Measurements from ENCODE around the gene MEN1. TPM values are rescaled to one million over a fixed set of nuclear protein-coding genes. Genes with fewer than 3 reads are reported as not detected.
A peak's percentile ranks its signal among the peaks of the same experiment; 100 is the strongest.
"Not testable (repeated sequence)": the region's sequence is repeated elsewhere in the genome, so short reads cannot be mapped to it uniquely, and the experiment has no call there.

Gene MEN1
- total and polyA plus RNA-seq, 2 experiments from 2014 or later = 13.2 to 24.6 TPM

DNA sequence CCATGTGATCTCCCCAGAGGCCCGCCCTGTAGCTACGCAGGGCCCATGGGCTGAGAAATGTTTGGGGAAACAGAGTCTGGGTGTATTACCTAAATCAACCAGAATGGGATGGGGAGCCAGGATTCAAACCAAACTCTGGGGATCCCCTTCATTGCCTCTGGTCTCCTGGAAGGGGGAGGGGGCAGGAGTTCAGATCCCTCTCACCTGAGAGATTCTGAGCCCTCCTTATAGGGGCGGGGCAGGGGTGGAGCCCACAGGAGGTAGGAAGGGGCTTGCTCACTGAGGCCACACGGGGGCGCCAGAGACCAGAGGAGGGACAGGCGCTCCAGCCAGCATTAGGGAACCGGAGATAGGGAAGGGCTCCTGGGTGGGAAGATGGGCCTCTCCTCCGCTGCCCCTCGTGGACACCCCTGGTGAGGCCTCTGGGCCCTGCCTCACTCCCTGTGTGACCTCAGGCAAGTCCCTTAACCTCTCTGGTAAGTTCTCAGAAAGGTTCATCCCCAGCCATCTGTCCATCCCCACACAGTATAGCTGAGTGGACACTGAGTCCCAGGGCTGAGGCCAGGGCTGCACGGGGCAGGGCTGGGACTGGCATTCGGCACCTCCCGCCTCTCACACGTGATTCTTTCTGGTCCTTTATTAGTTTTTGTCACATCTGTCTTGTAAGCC lies 36.8 kb upstream of the MEN1 start:
- H3K27me3 ChIP-seq (replicated peaks; ENCODE audit: insufficient read depth) = no peaks in the 10 kb centered on the region
- H3K27ac ChIP-seq = no peak overlapping the region
- H3K9me2 ChIP-seq (ENCODE audit: insufficient read depth) = no peaks in the 10 kb centered on the region
- peak; percentile 91 for DNase-seq
- peak overlapping the region; percentile 25 for H3K9ac ChIP-seq
- no peak overlapping the region for H3K4me2 ChIP-seq (ENCODE audit: unreplicated experiment)
- no peaks in the 10 kb centered on the region for H3K9me3 ChIP-seq (ENCODE audit: low read depth)
- TF ChIP-seq EZH2 (IDR thresholded peaks at IDR 0.05; ENCODE audit: insufficient read depth, poor library complexity, severe bottlenecking) (no peak), EZH2phosphoT487 (IDR thresholded peaks at IDR 0.05; ENCODE audit: insufficient read depth, low read depth) (no peak)
- no peak overlapping the region for H3K4me3 ChIP-seq
- no peaks in the 10 kb centered on the region for H4K20me1 ChIP-seq (ENCODE audit: insufficient read depth)
- no peaks in the 10 kb centered on the region for H3K36me3 ChIP-seq (ENCODE audit: low read depth)
- in situ Hi-C loops (cut with MboI) = no loop called here
- peak overlapping the region; percentile 29; the same call in 1 of the 2 replicates for H2AFZ ChIP-seq
- H3K79me2 ChIP-seq (ENCODE audit: insufficient read depth) = no peaks in the 10 kb centered on the region
- H3K4me1 ChIP-seq (ENCODE audit: insufficient read depth) = peaks cover 13% of the 10 kb centered on the region
- 12 to 17% methylated on average over 13 of the region's 13 CpGs for WGBS, 2 experiments (ENCODE audit: low coverage in 1 of 2, low lambda C conversion rate in 2 of 2, missing lambda C conversion rate in 2 of 2)
- peaks cover 13% of the 10 kb centered on the region for H3F3A ChIP-seq (ENCODE audit: insufficient read depth)

DNA sequence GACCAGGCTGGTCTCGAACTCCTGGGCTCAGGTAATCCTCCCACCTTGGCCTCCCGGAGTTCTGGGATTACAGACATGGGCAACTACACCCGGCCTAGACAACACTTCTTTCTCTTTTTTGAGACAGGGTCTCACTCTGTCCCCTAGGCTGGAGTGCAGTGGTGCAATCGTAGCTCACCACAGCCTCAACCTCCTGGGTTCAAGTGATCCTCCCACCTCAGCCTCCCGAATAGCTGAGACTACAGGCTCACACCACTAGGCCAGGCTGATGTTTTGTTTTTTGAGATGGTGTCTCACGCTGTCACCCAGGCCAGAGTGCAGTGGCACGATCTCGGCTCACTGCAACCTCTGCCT lies 35.4 kb upstream of the MEN1 start:
- H3K4me1 ChIP-seq (ENCODE audit: insufficient read depth); in situ Hi-C loops (cut with MboI); H3K79me2 ChIP-seq (ENCODE audit: insufficient read depth); H4K20me1 ChIP-seq (ENCODE audit: insufficient read depth); DNase-seq; H3K36me3 ChIP-seq (ENCODE audit: low read depth); H3K9ac ChIP-seq; H3K9me2 ChIP-seq (ENCODE audit: insufficient read depth); H3K9me3 ChIP-seq (ENCODE audit: low read depth); H3K27ac ChIP-seq; H2AFZ ChIP-seq; H3K4me2 ChIP-seq (ENCODE audit: unreplicated experiment); H3K27me3 ChIP-seq (replicated peaks; ENCODE audit: insufficient read depth); H3K4me3 ChIP-seq: not testable (repeated sequence)
- 75% methylated on average over 8 of the region's 8 CpGs for WGBS, 2 experiments (ENCODE audit: low coverage in 1 of 2, low lambda C conversion rate in 2 of 2, missing lambda C conversion rate in 2 of 2)
- H3F3A ChIP-seq (ENCODE audit: insufficient read depth) = peaks cover 13% of the 10 kb centered on the region

GRCh38 chr11:64845129-64845775 lies 34.9 kb upstream of the MEN1 start:
- Histone ChIP-seq H3K4me3 (no peak overlapping the region), H3K4me2 (ENCODE audit: unreplicated experiment) (no peak overlapping the region), H3K36me3 (ENCODE audit: low read depth) (no peaks in the 10 kb centered on the region), H3K27ac (no peak overlapping the region), H3K4me1 (ENCODE audit: insufficient read depth) (peaks cover 2% of the 10 kb centered on the region), H3K27me3 (replicated peaks; ENCODE audit: insufficient read depth) (no peaks in the 10 kb centered on the region), H3F3A (ENCODE audit: insufficient read depth) (peaks cover 13% of the 10 kb centered on the region), H3K9me2 (ENCODE audit: insufficient read depth) (no peaks in the 10 kb centered on the region), H4K20me1 (ENCODE audit: insufficient read depth) (no peaks in the 10 kb centered on the region), H3K9ac (no peak overlapping the region), H3K9me3 (ENCODE audit: low read depth) (no peaks in the 10 kb centered on the region), H3K79me2 (ENCODE audit: insufficient read depth) (no peaks in the 10 kb centered on the region), H2AFZ (peak overlapping the region; percentile 70)
- TF ChIP-seq EZH2 (IDR thresholded peaks at IDR 0.05; ENCODE audit: insufficient read depth, poor library complexity, severe bottlenecking) (no peak), EZH2phosphoT487 (IDR thresholded peaks at IDR 0.05; ENCODE audit: insufficient read depth, low read depth) (no peak)
- 18 to 20% methylated on average over 9 of the region's 9 CpGs for WGBS, 2 experiments (ENCODE audit: low coverage in 1 of 2, low lambda C conversion rate in 2 of 2, missing lambda C conversion rate in 2 of 2)
- in situ Hi-C loops (cut with MboI) = no loop called here
- DNase-seq = no peak

GRCh38 chr11:64844330-64845128 lies 34.2 kb upstream of the MEN1 start, which contains the start of gene CDC42BPG:
CDC42BPG (minus strand) TSS chr11:64844653; CDS start chr11:64844569, 84 bp downstream.
- no peaks in the 10 kb centered on the region for H3K4me1 ChIP-seq (ENCODE audit: insufficient read depth)
- H3K4me3 ChIP-seq = peak within 1 kb of the TSS; percentile 49
- no peak for TF ChIP-seq EZH2phosphoT487 (IDR thresholded peaks at IDR 0.05; ENCODE audit: insufficient read depth, low read depth)
- TF ChIP-seq EZH2 (IDR thresholded peaks at IDR 0.05; ENCODE audit: insufficient read depth, poor library complexity, severe bottlenecking) = no peak
- 5 to 6% methylated on average over 27 to 65 of the region's 96 CpGs for WGBS, 2 experiments (ENCODE audit: low coverage in 1 of 2, low lambda C conversion rate in 2 of 2, missing lambda C conversion rate in 2 of 2)
- peak within 1 kb of the TSS; percentile 70 for H2AFZ ChIP-seq
- H3K79me2 ChIP-seq (ENCODE audit: insufficient read depth) = no peaks in the 10 kb centered on the region
- in situ Hi-C loops (cut with MboI) = no loop called here
- no peaks in the 10 kb centered on the region for H3K9me2 ChIP-seq (ENCODE audit: insufficient read depth)
- H3K27ac ChIP-seq = no peak within 1 kb of the TSS
- 0 out of 2 replicates have a peak within 1 kb of the TSS, but pooled peaks have one; percentile 39 for H3K9ac ChIP-seq
- no peaks in the 10 kb centered on the region for H3K9me3 ChIP-seq (ENCODE audit: low read depth)
- H3K4me2 ChIP-seq (ENCODE audit: unreplicated experiment) = peak within 1 kb of the TSS; percentile 25
- peak; percentile 87 for DNase-seq
- H3K27me3 ChIP-seq (replicated peaks; ENCODE audit: insufficient read depth) = no peaks in the 10 kb centered on the region
- H3K36me3 ChIP-seq (ENCODE audit: low read depth) = no peaks in the 10 kb centered on the region
- H3F3A ChIP-seq (ENCODE audit: insufficient read depth) = peaks cover 13% of the 10 kb centered on the region
- H4K20me1 ChIP-seq (ENCODE audit: insufficient read depth) = no peaks in the 10 kb centered on the region
